Measurements from ENCODE around the gene RCOR2.

The RCOR2 gene

GRCh38 chr11:63907063-63907462 lies 9.9 kb downstream of the RCOR2 start:
- H3K9me3 Mint-ChIP-seq, result no peaks in the 10 kb centered on the region
- H3K27ac Mint-ChIP-seq, result no peak overlapping the region
- no peak overlapping the region for H3K4me3 Mint-ChIP-seq
- TF ChIP-seq, protein P1, sequence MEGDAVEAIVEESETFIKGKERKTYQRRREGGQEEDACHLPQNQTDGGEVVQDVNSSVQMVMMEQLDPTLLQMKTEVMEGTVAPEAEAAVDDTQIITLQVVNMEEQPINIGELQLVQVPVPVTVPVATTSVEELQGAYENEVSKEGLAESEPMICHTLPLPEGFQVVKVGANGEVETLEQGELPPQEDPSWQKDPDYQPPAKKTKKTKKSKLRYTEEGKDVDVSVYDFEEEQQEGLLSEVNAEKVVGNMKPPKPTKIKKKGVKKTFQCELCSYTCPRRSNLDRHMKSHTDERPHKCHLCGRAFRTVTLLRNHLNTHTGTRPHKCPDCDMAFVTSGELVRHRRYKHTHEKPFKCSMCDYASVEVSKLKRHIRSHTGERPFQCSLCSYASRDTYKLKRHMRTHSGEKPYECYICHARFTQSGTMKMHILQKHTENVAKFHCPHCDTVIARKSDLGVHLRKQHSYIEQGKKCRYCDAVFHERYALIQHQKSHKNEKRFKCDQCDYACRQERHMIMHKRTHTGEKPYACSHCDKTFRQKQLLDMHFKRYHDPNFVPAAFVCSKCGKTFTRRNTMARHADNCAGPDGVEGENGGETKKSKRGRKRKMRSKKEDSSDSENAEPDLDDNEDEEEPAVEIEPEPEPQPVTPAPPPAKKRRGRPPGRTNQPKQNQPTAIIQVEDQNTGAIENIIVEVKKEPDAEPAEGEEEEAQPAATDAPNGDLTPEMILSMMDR (IDR thresholded peaks at IDR 0.05; ENCODE audit: unreplicated experiment in 3 of 3), result no peak
- H3K4me1 Mint-ChIP-seq, result peaks cover 28% of the 10 kb centered on the region
- H3K27me3 Mint-ChIP-seq (ENCODE audit: low read depth), result no peaks in the 10 kb centered on the region
- peaks cover 32% of the 10 kb centered on the region for H3K36me3 Mint-ChIP-seq (ENCODE audit: low read depth)

DNA sequence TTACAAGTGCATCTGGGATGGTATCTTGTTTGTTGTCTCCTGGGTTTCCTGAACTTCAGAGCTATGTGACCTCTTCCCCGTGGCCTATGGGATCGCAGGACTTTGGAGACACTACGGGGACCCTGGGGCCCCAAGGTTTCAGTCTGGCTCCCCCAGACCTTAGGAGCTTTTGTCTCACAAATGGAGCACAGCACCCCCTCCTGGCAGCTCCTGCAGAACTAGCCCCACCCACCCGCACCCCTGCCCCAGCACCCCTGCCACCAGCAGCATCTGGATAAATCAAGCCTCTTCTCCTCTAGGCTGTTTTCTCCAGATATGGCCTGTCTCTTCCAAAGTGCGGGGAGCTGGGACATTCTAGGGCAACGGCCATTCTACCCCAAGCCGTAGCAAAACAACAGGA lies 10.4 kb downstream of the RCOR2 start:
- no peaks in the 10 kb centered on the region for H3K27me3 Mint-ChIP-seq (ENCODE audit: low read depth)
- H3K27ac Mint-ChIP-seq, result no peak overlapping the region
- peaks cover 37% of the 10 kb centered on the region for H3K36me3 Mint-ChIP-seq (ENCODE audit: low read depth)
- peaks cover 28% of the 10 kb centered on the region for H3K4me1 Mint-ChIP-seq
- no peak overlapping the region for H3K4me3 Mint-ChIP-seq
- H3K9me3 Mint-ChIP-seq, result no peaks in the 10 kb centered on the region
- TF ChIP-seq, protein P1 (IDR thresholded peaks at IDR 0.05; ENCODE audit: unreplicated experiment in 3 of 3), result peak in 1 of 3 experiments; percentile 16

GRCh38 chr11:63906087-63906486 lies 10.9 kb downstream of the RCOR2 start:
- TF ChIP-seq, protein P1 (IDR thresholded peaks at IDR 0.05; ENCODE audit: unreplicated experiment in 3 of 3), result no peak
- Mint-ChIP-seq H3K36me3 (ENCODE audit: low read depth) (peaks cover 42% of the 10 kb centered on the region), H3K9me3 (no peaks in the 10 kb centered on the region), H3K4me3 (no peak overlapping the region), H3K27me3 (ENCODE audit: low read depth) (no peaks in the 10 kb centered on the region), H3K27ac (no peak overlapping the region), H3K4me1 (peaks cover 28% of the 10 kb centered on the region)

DNA sequence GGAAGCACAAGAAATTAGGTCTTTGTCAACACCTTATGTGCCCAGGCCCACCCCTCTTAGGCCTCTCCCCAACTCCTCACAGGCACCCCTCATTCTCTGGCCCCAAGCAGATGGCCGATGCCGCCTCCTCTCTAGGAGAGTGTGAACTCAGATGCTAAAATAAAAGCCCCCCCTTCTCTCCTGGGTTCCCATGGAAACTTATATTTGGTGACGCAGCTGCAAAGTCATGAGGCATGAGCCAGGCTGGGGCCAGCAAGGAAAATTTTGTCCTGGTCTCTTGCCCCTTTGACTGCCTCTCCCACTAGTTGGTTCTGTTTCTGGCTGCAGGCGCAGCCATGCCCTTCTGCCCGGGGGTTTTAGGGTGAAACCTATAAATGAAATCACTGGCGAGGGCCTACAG lies 11.8 kb downstream of the RCOR2 start:
- Mint-ChIP-seq H3K4me3 (no peak overlapping the region), H3K36me3 (ENCODE audit: low read depth) (peaks cover 51% of the 10 kb centered on the region), H3K27ac (no peak overlapping the region), H3K4me1 (peaks cover 26% of the 10 kb centered on the region), H3K27me3 (ENCODE audit: low read depth) (no peaks in the 10 kb centered on the region), H3K9me3 (no peaks in the 10 kb centered on the region)
- TF ChIP-seq, protein P1 (IDR thresholded peaks at IDR 0.05; ENCODE audit: unreplicated experiment in 3 of 3), result no peak

DNA sequence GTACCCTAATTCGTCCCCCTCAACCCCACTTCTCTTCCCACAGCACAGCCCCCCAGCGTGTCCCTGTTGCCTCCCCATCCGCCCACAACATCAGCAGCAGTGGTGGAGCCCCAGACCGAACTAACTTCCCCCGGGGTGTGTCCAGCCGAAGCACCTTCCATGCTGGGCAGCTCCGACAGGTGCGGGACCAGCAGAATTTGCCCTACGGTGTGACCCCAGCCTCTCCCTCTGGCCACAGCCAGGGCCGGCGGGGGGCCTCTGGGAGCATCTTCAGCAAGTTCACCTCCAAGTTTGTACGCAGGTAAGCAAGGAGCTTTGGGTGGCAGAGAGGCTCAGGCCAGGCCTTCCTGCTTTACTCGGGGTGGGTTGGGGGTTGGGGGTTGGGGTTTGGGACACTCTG lies 12.2 kb downstream of the RCOR2 start:
- H3K27me3 Mint-ChIP-seq (ENCODE audit: low read depth), result no peaks in the 10 kb centered on the region
- TF ChIP-seq, protein P1 (IDR thresholded peaks at IDR 0.05; ENCODE audit: unreplicated experiment in 3 of 3), result no peak
- no peak overlapping the region for H3K4me3 Mint-ChIP-seq
- H3K27ac Mint-ChIP-seq, result no peak overlapping the region
- peaks cover 23% of the 10 kb centered on the region for H3K4me1 Mint-ChIP-seq
- H3K9me3 Mint-ChIP-seq, result no peaks in the 10 kb centered on the region
- peaks cover 52% of the 10 kb centered on the region for H3K36me3 Mint-ChIP-seq (ENCODE audit: low read depth)

DNA sequence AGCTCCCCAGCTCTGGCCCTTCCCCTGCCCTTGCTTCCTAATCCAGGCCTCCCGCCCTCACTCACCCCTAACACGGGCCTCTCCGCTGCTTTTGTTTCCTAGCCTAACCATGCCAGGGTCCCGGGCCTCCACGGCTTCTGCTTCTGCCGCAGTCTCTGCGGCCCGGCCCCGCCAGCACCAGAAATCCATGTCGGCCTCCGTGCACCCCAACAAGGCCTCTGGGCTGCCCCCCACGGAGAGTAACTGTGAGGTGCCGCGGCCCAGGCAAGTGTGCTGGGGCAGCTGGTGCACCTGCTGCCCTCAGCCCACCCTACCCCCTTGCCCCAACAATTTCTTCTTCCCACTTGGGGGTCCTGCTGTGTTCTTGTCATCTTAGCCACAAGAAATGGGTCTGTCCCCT lies 13.1 kb downstream of the RCOR2 start:
- TF ChIP-seq, protein P1 (IDR thresholded peaks at IDR 0.05; ENCODE audit: unreplicated experiment in 3 of 3), result no peak
- Mint-ChIP-seq H3K27ac (no peak overlapping the region), H3K36me3 (ENCODE audit: low read depth) (peaks cover 59% of the 10 kb centered on the region), H3K9me3 (no peaks in the 10 kb centered on the region), H3K4me3 (no peak overlapping the region), H3K27me3 (ENCODE audit: low read depth) (no peaks in the 10 kb centered on the region), H3K4me1 (peaks cover 21% of the 10 kb centered on the region)
